Thyroid gland (tissue), 4 donors: ENCODE results near the gene TMEM209. TPM values are rescaled to one million over a fixed set of nuclear protein-coding genes. Genes with fewer than 3 reads are reported as not detected.

Source experiments
- DNase-seq, 2 donors: peaks; one replicate each; pipeline ENCODE4 v3.0.0-alpha.2; 2019
- H3K27ac ChIP-seq, 3 donors: fragments of 200-600 bp; sonication (generic); 1 replicate in 2 of 3; 2 replicates in 1 of 3; pipeline ENCODE4 v1.5.1; 2016 to 2019; ENCODE audit warnings: mild to moderate bottlenecking in 1 of 3, moderate library complexity in 1 of 3
- H3K27me3 ChIP-seq: fragments of 200-600 bp; sonication (generic); one replicate; pipeline ENCODE4 v1.5.1; 2019
- H3K36me3 ChIP-seq, 2 donors: fragments of 200-600 bp; sonication (generic); one replicate each; pipeline ENCODE4 v1.5.1; 2016 to 2019
- H3K4me1 ChIP-seq, 2 donors: fragments of 200-600 bp; sonication (generic); one replicate each; pipeline ENCODE4 v1.5.1; 2017 to 2019
- H3K4me3 ChIP-seq, 3 donors: fragments of 200-600 bp; sonication (generic); replicated peaks in 1 of 3; 1 replicate in 2 of 3; 2 replicates in 1 of 3; pipeline ENCODE4 v1.5.1; 2016; ENCODE audit warnings: mild to moderate bottlenecking in 1 of 3
- H3K9me3 ChIP-seq: fragments of 200-600 bp; sonication (generic); one replicate; pipeline ENCODE4 v1.5.1; 2017
- POLR2A ChIP-seq, 2 donors: fragments of 450-650 bp; IDR thresholded peaks; one replicate each; pipeline ENCODE4 v1.6.1; 2017; ENCODE audit warnings: antibody characterized with exemption in 2 of 2, mild to moderate bottlenecking in 2 of 2, moderate library complexity in 1 of 2
- WGBS, 2 donors: methylation state at CpG; one replicate each; pipeline ENCODE4 v1.1.5; 2017; 5-methylcytosine and 5-hydroxymethylcytosine counted together
- intact Hi-C: fragments of 100-400 bp; cut with DNase I; formaldehyde crosslinking; loops from one replicate; pipeline ENCODE4 v1.15.1; 2023
- total RNA-seq, 4 donors: library from RNA; depleted of rRNA; stranded (reverse); fragments of >200 nt; gene quantifications; one replicate each; pipeline ENCODE4 v1.2.3, GENCODE V29; 2016
- TF ChIP-seq, protein P1 (sequence below), 6 experiments: fragments of 200-600 bp in 3 of 6; fragments of 450-650 bp in 3 of 6; sonication (generic) in 3 of 6; IDR thresholded peaks; one replicate each; pipeline ENCODE4 v1.5.1; 2016 to 2019; ENCODE audit warnings: antibody characterized with exemption in 6 of 6, mild to moderate bottlenecking in 2 of 6, inconsistent platforms in 1 of 6, moderate library complexity in 1 of 6

The TMEM209 gene
- total RNA-seq, 4 donors from 2014 or later = 19.5 to 28.0 (median 24.5) TPM

DNA sequence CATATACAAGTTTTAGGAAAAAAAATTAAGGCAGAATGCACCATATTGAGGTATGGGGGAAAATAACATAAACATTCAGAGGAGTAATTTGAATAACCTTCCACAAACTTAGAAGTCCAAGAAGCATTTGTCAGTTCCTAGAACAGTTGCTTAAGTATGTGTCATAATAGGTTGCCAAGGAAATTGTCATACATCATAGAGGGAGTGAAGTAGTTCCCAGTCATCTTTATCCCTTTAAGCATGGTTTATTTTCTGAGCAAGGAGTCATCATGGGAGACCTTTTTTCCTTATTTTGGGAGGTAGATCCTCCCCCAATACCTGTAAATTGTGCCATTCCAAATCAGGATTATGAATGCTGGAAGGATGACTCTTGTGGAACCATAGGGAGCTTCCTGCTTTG, 2.4 kb upstream of the TMEM209 start, which contains the start of gene SSMEM1:
TSS of gene SSMEM1 (plus strand) at position 219 of the 400 bp plus-strand sequence. CDS start at position 270, 51 bp downstream.
- DNase-seq = no peak
- Histone ChIP-seq H3K27ac (no peak within 1 kb of the TSS), H3K27me3 (no peaks in the 10 kb centered on the region), H3K4me1 (peaks cover 0 to 7% of the 10 kb centered on the region in 2 donors), H3K36me3 (no peaks in the 10 kb centered on the region), H3K9me3 (no peaks in the 10 kb centered on the region), H3K4me3 (no peak within 1 kb of the TSS)
- intact Hi-C loops = loop anchor here (10.0 kb wide), 1 partner anchor 133 kb away; the partner anchor contains the start of gene KLHDC10
- TF ChIP-seq, protein P1, sequence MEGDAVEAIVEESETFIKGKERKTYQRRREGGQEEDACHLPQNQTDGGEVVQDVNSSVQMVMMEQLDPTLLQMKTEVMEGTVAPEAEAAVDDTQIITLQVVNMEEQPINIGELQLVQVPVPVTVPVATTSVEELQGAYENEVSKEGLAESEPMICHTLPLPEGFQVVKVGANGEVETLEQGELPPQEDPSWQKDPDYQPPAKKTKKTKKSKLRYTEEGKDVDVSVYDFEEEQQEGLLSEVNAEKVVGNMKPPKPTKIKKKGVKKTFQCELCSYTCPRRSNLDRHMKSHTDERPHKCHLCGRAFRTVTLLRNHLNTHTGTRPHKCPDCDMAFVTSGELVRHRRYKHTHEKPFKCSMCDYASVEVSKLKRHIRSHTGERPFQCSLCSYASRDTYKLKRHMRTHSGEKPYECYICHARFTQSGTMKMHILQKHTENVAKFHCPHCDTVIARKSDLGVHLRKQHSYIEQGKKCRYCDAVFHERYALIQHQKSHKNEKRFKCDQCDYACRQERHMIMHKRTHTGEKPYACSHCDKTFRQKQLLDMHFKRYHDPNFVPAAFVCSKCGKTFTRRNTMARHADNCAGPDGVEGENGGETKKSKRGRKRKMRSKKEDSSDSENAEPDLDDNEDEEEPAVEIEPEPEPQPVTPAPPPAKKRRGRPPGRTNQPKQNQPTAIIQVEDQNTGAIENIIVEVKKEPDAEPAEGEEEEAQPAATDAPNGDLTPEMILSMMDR (IDR thresholded peaks at IDR 0.05) = no peak
- TF ChIP-seq POLR2A (IDR thresholded peaks at IDR 0.05) = no peak

DNA sequence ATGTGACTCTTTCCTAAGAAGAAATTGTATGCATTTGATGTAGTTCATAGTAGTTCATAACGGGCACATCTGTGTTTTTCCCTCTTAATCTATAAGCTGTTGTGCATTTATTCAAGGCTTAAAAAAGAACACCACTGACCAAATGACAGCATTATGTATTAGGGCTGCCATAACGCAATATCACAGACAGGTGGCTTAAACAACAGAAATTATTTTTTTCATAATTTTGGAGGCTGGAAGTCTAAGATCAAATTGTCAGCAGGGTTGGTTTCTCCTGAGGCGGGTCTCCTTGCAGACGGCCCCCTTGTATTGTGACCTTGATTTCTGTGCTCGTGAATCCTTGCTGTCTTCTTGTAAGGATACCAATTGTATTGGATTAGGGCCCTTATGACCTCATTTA, 1.8 kb upstream of the TMEM209 start:
- Histone ChIP-seq H3K27me3 (no peaks in the 10 kb centered on the region), H3K4me3 (no peak overlapping the region), H3K27ac (no peak overlapping the region), H3K9me3 (no peaks in the 10 kb centered on the region), H3K36me3 (peaks cover 3 to 4% of the 10 kb centered on the region in 2 donors), H3K4me1 (peaks cover 0 to 7% of the 10 kb centered on the region in 2 donors)
- TF ChIP-seq, protein P1 (IDR thresholded peaks at IDR 0.05) = no peak
- no peak for TF ChIP-seq POLR2A (IDR thresholded peaks at IDR 0.05)
- intact Hi-C loops = loop anchor here (10.0 kb wide), 1 partner anchor 132 kb away; the partner anchor contains the start of gene KLHDC10
- WGBS, 2 donors = 90 to 93% methylated on average over 5 of the region's 5 CpGs
- DNase-seq = no peak

DNA sequence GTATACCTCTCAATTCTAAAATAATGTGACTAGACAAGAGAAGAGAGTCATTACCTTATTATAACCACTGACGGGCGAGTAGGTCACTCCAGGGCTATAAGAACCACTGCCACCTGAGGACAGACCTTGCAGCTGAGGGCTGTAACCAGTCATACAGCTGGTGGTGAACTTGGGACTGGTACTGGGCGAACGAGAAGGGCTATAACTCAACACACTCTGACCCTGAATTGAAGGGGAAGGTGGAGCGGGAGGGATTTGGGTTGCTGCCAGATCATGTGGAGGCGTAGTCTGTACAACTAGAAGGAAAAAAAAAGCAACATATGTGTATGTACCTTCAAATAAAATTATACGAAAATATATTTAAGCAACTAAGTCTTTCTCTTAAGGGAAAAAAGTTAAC, 3.4 kb downstream of the TMEM209 start:
- Histone ChIP-seq H3K36me3 (peaks cover 13 to 19% of the 10 kb centered on the region in 2 donors), H3K27ac (no peak overlapping the region), H3K4me1 (peaks cover 0 to 7% of the 10 kb centered on the region in 2 donors), H3K4me3 (no peak overlapping the region), H3K9me3 (no peaks in the 10 kb centered on the region), H3K27me3 (no peaks in the 10 kb centered on the region)
- TF ChIP-seq, protein P1 (IDR thresholded peaks at IDR 0.05) = no peak
- no peak for TF ChIP-seq POLR2A (IDR thresholded peaks at IDR 0.05)
- intact Hi-C loops = loop anchor here (10.0 kb wide), 1 partner anchor 127 kb away; the partner anchor contains the start of gene KLHDC10
- DNase-seq = no peak
- WGBS, 2 donors = 88 to 91% methylated on average over 7 of the region's 7 CpGs

DNA sequence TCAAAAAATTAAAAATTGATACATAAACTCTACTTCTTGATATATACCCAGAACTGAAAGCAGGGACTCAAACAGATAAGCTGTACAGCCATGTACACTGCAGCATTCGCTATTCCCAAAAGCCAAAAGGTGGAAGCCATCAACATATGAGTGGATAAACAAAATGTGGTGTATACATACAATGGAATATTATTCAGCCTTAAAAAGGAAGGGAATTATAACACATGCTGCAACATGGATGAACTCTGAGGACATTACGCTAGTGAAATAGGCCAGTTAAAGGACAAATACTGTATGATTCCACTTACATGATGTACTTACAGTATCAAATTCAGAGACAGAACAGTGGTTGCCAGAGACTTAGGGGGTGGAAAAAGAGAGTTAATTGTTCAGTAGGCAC, 8.1 kb downstream of the TMEM209 start:
- 47 to 72% methylated on average over 2 of the region's 2 CpGs for WGBS, 2 donors
- H3K36me3 ChIP-seq = peaks cover 16 to 22% of the 10 kb centered on the region in 2 donors
- TF ChIP-seq, protein P1 (IDR thresholded peaks at IDR 0.05) = no peak
- no peak for TF ChIP-seq POLR2A (IDR thresholded peaks at IDR 0.05)
- H3K9me3 ChIP-seq = no peaks in the 10 kb centered on the region
- no peaks in the 10 kb centered on the region for H3K27me3 ChIP-seq
- DNase-seq = no peak
- no peaks in the 10 kb centered on the region for H3K4me1 ChIP-seq
- no peak overlapping the region for H3K4me3 ChIP-seq
- H3K27ac ChIP-seq = no peak overlapping the region
- intact Hi-C loops = no loop called here

DNA sequence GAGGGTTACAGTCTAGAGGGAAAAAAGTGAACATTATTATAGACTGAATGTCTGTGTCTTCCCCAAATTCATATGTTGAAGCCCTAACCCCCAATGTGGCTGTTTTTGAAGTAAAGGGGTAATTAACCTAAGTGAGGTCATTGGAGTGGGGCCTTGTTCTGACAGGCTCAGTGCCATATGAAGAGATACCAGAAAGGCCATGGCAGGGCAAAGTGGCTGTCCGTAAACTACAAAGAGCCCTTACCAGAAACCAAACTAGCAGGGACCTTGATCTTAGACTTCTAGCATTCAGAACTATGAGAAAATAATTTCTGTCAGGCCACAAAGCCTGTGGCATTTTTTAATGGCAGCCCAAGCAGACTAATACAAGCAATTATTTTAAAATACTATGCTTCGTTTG, 8.7 kb downstream of the TMEM209 start:
- H3K4me3 ChIP-seq = no peak overlapping the region
- intact Hi-C loops = no loop called here
- H3K27ac ChIP-seq = no peak overlapping the region
- H3K27me3 ChIP-seq = no peaks in the 10 kb centered on the region
- WGBS, 2 donors = 91 to 95% methylated on average over 2 of the region's 2 CpGs
- TF ChIP-seq, protein P1 (IDR thresholded peaks at IDR 0.05) = no peak
- no peak for TF ChIP-seq POLR2A (IDR thresholded peaks at IDR 0.05)
- no peaks in the 10 kb centered on the region for H3K9me3 ChIP-seq
- DNase-seq = no peak
- H3K36me3 ChIP-seq = peaks cover 10 to 16% of the 10 kb centered on the region in 2 donors
- no peaks in the 10 kb centered on the region for H3K4me1 ChIP-seq
